Renal cortical epithelial cell (primary cell): ENCODE data around the gene TAS2R41. TPM values are rescaled to one million over a fixed set of nuclear protein-coding genes. Genes with fewer than 3 reads are reported as not detected.

Experiments used
- DNase-seq: peaks from one replicate; pipeline ENCODE4 v3.0.0-alpha.2; 2011; ENCODE audit warnings: low read depth
- total RNA-seq: library from RNA; depleted of rRNA; stranded (reverse); fragments of >200 nt; gene quantifications from 2 replicates; pipeline ENCODE4 v1.2.3, GENCODE V29; 2014

Gene TAS2R41
- total RNA-seq, 1 donor from 2014 or later = not detected

DNA sequence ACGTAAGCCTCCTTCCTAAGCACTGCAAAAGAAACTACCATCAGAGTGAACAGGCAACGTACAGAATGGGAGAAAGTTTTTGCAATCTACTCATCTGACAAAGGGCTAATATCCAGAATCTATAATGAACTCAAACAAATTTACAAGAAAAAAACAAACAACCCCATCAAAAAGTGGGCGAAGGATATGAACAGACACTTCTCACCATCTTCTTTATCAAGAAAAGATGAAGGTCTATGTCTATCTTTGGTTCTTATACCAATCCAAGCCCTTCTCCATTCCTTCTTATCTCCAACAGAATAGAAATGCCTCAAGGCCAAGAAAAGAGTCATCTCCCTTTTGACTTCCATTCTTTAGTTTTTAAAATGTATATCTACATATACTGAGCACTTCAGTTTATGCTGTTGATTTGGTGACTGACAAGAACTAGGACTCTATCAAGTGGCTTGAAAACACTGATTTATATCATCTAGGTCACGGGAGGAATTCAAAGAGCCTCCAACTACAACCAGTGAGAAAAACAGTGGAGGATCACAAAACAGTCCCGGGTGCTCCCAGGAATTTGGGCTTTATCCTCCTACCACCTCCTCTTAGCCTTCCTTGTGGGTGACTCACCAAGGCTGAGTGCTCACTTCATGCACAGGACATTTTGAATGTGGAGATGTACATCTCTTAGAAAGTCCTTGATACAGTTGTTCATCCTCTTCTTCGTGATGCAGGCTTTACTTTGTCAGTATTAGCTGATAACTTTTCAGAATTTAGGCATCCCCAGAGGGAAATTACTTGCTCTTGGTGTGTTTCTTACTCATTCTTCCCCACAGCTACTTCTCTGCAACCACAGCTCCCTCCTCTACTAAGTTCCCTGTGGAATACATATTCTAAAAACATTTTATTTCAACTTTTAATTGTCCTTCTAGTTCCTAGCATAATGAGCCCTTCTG is 15.4 kb downstream of the TAS2R41 start:
- DNase-seq = no peak

DNA sequence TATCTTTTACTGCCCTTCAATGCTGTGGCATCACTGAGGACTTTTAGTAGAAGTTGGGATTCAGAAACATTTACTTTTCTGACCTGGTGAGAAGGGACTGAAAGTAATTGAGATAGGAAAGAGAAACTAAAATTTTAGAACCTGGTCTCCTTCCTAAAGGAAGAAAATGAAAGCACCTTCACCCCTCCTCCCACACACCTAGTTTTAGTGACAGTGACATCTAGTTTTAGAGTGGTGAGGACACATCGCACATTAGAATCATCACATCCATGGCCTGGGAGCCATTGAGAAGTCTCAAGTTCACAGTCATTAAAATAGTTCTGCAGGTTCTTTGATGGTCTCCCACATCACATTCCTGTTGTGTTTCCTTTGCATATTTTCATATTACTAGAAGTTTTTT is 16.1 kb downstream of the TAS2R41 start:
- DNase-seq = no peak

DNA sequence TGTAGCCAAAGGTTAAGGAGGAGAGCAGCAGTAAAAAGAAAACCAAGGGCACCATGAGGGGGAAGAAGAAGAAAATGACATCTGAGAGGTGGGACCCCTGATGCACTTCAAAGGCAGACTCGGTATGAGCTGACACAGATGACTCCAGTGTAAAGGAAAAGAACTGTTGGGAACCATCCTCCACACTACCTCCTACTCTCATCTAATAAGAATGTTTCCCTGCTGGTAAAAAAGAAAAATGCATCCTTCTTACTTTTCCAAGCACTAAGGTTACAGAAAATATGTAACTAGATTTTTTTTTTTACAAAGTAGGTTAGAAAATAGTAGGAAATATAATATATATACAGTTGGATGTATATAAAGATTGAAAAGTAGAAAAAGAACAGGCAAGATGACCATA is 16.9 kb downstream of the TAS2R41 start:
- no peak for DNase-seq

DNA sequence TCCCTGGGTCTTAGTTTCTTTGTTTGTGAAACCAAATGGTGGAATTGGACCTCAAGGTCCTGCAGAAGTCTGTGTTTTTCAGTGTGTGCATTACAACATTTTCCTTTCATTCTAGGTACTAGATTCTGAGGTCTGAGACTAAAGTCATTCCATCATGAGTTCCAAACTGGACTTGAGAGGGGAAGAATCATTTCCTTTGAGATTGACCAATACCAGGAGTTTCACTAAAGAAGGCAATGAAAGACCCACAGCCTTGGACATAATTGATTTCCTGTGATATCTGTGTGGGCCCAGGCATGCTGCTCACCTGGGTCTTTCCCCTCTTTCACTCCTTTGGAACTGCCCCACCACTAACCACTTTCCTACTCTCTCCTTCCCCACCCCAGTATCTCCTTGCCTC is 18.2 kb downstream of the TAS2R41 start:
- DNase-seq = no peak

GRCh38 chr7:143496263-143496662 is 18.6 kb downstream of the TAS2R41 start:
- no peak for DNase-seq

GRCh38 chr7:143497008-143497795 is 19.5 kb downstream of the TAS2R41 start:
- no peak for DNase-seq

GRCh38 chr7:143499246-143499645 is 21.6 kb downstream of the TAS2R41 start:
- DNase-seq = no peak

- DNase-seq = no peak
These were observed 22.2 kb downstream of the TAS2R41 start for GRCh38 chr7:143499743-143500348.

DNA sequence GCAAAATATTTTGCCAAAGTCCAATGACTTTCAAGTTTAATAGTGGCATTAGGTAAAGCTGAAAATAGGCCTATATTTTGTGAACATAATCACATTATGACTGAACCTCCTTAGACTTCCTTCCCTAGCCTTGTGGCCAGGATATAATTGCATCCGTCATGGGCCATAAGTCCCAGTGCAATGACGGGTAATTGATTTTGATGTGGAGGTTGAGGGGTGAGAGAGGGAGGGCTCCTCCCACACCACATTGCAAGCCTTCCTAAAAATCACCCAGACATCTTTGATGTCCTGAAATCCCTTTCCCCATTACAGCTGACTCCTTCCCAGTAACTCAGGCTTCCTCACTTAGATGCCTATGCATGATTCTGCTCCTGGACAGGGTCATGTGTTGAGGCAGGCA is 25.6 kb downstream of the TAS2R41 start:
- no peak for DNase-seq

DNA sequence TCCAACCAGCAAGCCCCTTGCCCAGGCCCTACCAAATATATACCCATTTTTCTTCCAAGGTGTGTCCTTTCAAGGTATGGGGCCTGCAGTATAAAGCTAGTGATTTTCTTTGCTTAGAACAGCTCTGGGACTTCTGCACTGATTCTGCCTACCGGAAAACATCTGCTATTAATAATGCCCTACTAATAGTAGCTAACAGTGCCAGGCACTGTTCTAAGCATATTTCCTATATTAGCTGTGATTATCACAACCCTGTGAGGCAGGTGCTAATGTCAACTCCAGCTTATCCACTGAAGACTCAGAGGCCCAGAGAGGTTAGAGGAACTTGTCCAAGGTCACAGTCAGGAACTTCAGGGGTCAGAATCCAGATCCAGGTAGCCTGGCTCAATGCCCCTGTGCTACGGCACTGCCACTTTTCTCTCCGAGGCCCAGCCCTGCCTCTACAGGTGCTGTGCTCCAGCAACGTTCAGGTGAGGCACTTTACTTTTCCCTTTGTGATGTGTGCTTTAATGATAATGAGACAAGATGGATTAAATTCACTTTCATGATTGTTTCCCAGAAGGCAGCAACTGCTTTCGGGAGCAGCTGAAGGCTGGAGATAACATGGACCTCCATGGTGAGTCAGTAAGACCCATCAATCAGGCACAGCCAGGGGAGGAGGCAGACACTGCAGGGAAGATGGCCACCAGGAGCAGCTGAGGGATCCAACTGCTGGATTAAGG is 26.7 kb downstream of the TAS2R41 start:
- no peak for DNase-seq

DNA sequence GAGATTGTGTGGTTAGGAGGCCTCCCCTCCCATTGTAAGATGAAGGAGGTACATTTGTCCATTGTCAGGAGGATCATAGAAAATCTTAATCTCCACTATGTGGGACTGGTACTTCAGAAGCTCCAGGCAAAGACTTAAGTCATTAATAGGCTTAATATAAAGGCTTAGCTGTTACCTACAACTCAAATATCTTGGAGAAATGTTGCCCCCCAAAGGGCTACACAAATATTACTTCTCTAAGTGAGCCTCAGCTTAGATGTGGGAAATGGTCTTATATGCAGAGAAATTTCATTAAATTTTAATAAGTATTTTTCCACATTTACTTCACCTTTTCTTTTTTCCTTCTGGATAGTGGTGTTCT is 27.2 kb downstream of the TAS2R41 start:
- DNase-seq = no peak

GRCh38 chr7:143505838-143506237 is 28.2 kb downstream of the TAS2R41 start:
- no peak for DNase-seq

DNA sequence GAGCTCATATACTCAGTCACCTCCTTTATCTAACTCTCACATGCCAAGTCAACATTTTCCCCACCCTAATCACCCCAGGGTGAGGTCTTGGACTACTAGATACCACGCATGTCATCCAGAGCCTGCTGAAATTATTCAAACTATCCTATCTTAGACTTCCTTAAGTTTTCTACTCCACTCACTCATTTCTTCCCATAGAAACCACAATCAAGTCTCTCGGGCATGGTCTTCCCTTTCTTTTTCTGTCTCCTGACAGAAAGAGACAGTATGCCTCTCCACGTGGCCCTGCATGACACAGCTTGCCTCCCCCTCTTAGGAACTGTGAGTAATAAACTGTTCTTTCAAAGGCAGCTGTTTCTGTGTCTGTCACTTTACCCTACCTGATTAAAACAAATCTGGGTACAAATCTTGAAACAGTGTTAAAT is 29.4 kb downstream of the TAS2R41 start:
- no peak for DNase-seq

DNA sequence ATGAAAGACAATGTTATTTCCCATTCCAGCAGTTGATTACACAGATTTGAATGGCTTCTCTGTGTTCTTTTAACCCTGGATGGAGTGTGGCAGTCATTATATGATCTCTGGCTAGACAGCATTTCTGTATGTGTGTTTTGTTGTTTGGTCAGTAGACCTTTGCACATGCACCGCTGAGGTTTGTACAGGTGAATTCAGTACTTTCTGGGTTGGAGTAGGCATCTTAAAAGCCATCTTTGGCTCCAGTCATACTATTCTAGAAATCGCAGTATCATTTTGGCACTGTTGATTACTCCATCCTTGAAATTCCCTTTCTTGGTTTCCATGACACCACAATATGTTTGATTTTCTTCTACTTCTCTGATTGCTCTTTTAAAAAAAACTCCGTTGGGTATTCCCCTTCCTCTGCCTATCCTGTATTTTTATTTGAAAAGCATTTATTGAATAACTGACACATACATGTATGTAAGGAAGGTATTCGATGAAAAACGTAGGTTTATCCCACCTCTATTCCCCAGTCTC is 29.9 kb downstream of the TAS2R41 start:
- no peak for DNase-seq

- DNase-seq = no peak
These were observed 33.4 kb downstream of the TAS2R41 start for GRCh38 chr7:143510854-143511592.

DNA sequence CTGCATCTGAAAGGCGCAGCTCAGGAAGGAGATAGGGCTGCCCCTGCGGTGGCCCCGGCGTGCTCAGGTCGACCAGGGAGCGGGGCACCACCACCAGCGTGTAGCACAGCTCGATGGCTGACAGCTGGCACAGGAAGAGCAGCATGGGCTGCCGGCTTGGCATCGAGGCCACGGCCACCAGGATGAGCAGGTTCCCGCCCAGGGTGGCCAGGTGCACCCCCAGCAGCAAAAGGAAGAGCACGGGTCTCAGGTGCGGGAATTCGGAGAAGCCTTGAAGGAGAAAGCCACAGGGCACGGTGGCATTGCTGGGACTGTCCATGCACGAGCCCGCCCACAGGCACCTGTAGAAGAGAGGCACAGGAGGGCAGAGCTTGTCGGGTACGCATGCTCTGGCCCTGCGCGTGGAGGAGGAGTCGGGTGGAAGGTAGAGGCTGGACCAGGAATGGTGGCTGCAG is 33.9 kb downstream of the TAS2R41 start:
- DNase-seq = no peak

GRCh38 chr7:143512488-143513340 is 35.0 kb downstream of the TAS2R41 start:
- no peak for DNase-seq

GRCh38 chr7:143514487-143514886 is 36.8 kb downstream of the TAS2R41 start:
- DNase-seq = no peak

DNA sequence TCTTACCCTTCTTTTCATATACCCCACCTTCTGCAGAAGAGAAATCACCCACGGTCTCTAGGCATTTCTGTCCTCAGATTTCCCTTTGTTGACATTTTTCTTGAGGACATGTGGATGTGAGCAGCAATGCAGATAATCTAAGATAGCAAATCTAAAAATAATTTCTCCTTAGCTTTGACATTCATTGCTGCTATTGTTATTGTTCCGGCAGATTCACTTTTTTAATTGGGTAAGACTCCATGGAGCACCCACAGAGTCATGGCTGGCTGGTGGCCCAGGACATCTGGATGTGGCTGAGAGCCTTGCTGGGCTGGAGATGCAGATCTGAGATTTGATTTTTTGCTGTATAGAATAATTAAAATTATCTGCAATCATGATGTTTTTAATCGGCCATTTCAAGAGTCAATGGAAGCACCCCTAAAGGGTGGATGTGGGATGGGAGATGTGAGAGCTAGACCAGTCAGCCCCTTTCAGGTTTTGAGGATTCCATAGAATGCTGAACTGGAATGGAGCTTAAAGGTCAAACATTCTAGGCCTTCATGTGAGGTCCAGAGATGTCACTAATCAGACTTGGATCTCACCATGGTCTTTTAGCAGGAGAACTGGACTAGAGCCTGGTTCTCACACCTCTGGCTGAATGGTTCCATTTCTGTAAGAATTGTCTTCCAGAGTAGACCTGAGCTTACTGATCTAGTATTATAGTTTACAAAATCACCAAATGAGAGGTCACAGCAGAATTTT is 37.5 kb downstream of the TAS2R41 start:
- no peak for DNase-seq
